HG03442 (cell line): ENCODE results near the gene RESP18.
A peak's percentile ranks its signal among the peaks of the same experiment; 100 is the strongest.
"Not testable (repeated sequence)": the region's sequence is repeated elsewhere in the genome, so short reads cannot be mapped to it uniquely, and the experiment has no call there.

Experiments used
- ATAC-seq: cut with Tn5 transposase; IDR thresholded peaks from one replicate; pipeline ENCODE4 v1.9.1; 2021; ENCODE audit warnings: mild to moderate bottlenecking, moderate library complexity; ENCODE audit not compliant: unreplicated experiment

The RESP18 gene

DNA sequence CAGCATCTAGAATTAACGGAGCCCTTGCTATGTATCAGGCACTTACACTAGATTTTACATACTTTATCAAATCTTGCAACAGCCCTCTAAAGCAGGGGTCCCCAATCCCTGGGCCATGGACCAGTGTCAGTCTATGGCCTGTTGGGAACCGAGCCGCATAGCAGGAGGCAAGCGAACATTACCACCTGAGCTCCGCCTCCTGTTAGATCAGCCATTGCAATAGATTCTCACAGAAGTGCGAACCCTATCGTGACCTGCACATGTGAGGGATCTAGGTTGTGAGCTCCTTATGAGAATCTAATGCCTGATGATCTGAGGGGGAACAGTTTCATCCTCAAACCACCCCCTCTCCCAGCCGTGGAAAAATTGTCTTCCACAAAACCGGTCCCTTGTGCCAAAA lies 39.9 kb downstream of the RESP18 start:
- ATAC-seq, result no peak

GRCh38 chr2:219291910-219292490 lies 40.5 kb downstream of the RESP18 start:
- no peak for ATAC-seq

DNA sequence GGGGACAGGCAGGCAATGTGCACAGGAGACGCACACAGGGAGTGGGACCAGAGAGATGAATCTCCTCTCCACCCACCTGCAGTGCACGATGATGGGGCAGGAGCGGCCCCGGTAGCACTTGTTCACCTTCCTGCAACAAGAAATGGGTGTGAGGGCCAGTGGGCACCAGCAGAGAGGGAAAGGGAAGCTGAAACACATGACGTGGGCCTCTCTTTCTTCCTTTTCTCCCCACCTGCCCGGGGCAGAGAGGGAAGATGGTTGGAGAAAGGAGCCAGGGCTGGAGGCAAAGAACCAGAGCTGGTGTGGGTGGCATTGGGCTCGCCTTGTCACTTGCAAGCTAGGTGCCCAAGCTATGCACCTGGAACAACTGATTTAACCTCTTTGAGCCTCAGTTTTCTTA lies 41.1 kb downstream of the RESP18 start:
- no peak for ATAC-seq

DNA sequence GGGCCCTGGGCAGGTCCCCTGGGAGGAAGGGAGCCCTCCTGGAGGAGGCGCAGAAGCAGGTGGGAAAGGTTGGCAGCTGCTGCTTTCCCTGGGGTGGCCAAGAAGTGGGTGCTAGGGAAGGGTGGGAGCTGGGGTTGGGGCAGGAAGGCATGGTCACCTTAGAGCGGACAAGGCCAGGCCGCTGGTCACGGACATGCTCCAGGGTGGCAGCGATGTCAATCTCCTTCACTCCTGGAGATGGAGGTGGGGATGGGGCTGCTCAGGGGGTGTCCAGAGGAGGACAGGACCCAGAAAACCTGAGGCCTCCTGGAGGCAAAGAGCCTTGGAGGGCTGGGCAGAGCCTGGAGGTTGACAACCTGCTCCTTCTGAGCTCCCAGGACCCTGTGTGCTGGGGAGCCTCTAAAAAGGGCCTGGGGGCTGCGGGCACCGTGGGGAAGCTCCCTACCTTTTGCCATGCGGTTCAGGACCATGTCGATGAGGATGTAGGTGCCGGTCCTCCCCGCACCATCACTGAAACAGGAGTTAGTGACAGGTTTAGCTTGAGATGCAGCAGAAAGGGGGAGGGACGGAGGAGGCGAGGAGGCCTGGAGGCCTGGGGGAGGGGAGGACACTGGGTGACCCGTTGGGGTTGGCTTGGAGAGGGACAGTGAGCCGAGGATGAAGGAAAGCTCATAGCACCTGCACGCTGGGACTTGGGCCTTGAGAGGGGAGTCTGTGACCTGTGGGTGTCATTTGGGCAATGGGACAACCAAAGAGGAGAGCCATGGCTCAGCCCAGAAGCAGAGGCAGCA lies 42.0 kb downstream of the RESP18 start:
- no peak for ATAC-seq

DNA sequence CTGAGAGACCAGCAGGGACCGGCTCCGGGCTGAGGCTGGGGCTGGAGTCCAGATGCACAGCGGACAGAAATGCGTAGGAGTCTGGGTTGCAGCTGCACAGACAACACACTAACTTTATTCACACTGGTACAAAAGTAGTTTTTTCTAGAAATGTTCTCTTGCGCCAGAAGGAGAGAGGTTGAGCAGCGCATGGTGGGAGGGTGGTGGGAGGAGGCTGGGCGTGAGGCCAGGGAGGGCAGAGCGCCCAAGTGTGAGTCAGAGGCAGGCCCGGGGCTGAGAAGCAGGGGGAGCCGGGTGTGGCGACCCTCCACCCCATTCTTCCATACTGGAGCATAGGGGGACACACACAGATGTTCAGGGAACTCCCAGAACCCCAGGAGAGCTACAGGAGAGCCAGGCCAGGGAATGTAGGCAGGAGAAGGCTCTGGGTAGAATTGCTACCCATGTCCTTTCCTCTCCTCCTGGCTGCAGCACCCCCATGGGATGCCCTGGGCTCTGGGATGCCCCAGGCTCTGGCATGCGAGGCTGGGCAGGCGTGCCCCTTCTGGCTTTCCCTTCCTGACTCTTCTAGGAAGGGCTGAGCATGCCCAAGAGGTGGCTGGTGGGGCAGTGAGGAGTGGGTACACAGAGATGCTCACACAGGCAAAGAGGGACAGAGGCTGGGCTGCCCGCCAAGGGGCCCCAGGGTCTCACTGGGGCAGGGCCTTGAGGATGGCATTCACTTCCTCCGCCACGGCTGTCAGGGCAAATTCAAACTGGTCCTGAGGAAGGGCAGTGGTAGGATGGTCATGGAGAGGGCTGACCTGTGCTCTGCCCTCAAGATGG lies 42.8 kb downstream of the RESP18 start:
- ATAC-seq, result no peak

DNA sequence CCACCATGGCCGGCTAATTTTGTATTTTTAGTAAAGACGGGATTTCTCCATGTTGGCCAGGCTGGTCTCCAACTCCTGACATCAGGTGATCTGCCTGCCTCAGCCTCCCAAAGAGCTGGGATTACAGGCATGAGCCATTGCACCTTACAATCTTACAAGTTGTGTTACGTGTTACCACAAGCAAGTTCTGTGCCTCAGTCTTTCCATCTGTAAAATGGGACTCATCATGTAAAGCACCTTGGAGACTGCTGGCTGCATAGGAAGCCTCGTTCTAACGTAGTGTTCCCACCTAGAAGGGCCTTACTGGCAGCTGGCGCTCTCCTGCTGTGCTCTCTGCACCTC lies 43.4 kb downstream of the RESP18 start:
- ATAC-seq, result no peak

GRCh38 chr2:219287580-219288265 lies 44.8 kb downstream of the RESP18 start:
- no peak for ATAC-seq

DNA sequence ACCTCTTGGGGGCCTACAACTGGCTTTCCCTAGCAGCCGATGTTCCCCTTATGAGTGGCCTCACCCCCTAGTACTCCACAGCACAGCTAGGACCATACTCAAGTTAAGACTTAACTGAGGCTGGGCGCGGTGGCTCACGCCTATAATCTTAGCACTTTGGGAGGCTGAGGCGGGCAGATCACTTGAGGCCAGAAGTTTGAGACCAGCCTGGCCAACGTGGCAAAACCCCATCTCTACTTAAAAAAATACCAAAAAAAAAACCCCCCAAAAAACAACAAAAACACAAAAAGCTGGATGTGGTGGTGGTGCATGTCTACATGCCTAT lies 45.5 kb downstream of the RESP18 start:
- ATAC-seq, result not testable (repeated sequence)

DNA sequence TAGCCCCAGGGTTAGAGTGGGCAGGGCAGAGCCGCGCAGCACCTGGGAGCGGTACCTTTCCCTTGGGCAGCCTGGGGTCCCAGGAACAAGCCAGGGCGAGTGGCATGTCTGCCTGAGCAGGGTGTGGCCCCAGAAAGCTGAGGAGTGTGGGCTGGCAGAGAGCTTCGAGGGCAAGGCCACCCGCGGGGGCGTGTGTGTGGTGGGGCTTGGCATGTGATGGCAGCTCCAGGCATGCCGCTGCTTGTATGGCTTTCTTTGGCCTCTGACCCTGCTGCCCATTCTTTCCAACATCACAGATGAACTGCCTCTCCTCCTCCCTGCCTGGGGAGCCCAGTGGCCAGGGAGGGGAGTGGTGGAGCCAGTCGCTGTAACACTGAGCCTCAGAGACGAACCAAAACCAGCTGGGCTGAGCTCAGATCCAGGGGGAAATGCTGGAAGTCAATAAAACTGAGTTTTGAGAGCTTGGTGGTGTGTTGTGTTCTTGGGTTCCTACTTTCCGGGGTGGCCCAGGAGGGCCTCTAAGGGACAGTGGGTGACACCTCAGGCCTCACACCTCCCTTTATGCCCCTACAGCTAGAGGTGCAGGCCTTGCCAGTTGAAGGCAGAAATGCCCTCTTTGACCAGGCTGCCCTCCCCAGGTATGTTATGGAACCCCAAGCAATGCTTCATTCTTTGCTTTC lies 46.0 kb downstream of the RESP18 start:
- no peak for ATAC-seq

- ATAC-seq, result no peak
Measured at GRCh38 chr2:219285894-219286425, 46.6 kb downstream of the RESP18 start.

DNA sequence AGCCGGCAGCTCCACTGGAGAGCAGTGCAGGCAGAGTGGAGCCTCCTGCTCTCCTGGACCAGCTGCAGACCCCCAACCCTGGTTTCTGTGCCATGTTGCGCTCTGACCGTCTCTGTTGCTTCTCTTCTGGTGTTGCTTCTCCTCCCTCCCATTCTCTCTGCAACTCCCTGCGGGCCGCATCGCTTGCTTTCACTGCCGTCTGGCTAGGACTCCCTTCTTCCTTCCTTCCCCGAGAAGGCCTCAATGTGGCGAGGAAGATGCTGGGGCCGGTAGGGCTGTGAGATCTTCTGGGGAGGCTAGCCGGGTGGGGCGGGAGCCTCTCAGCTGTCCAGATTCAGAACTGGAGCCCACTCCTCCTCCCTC lies 47.2 kb downstream of the RESP18 start:
- no peak for ATAC-seq

DNA sequence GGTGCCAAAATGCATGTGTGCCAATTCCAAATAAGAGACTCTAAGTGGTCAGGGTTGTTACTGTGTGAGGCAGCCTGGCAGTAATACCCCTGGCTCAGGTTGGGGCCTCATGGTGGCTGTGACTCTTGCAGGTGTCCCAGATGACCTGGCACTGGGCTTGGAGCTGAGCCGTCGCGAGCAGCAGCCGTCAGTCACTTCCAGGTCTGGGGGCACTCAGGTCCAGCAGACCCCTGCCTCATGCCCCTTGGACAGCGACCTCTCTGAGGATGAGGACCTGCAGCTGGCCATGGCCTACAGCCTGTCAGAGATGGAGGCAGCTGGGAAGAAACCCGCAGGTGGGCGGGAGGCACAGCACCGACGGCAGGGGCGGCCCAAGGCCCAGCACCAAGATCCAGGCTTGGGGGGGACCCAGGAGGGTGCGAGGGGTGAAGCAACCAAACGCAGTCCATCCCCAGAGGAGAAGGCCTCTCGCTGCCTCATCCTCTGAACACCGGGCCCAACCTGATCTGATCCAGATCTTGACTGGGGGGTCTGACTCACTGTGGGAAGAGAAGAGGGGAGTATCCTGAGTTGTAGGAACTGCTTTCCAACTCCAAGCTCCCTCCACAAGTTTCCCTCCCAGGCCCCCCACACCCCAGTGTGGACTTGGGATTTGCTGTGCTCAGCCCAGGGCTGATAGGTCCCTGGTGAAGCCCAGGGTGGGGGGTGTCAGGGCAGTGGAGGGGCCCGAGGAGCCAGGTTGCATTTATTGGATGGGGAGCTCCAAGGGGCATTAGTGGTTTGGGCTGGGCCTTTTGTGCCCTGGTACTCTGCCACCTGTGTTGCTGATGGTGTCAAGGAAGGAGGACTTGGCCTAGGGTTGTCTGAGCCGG lies 47.8 kb downstream of the RESP18 start:
- no peak for ATAC-seq

DNA sequence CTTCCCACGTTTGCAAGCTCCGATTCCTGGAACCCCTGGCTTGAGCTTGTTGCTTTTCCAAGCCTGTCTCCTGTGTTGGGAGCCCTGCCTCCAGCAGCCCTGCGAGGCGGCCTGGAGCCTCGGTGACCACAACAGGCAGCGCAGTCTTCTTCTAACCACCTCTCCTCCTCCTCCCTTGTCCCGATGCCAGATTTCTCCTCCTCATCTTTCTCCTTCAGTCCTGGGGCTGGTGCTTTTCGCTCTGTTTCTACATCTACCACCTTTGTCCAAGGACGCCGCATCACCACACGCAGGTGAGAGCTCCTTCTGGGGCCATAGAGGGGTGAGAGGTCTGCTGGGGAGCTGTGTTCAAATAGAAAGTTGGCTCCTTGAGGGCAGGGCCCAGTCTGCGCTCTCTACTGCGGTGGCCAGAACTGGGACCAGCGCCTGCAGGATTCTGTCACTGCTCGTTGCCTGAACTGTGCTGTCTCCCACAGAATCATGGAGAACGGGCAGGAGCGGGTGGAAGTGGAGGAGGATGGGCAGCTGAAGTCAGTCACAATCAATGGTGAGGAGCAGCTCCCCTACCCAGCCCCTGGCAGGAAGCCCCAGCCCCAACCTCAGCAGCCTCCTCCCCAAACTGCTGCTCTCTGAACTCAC lies 49.5 kb downstream of the RESP18 start:
- no peak for ATAC-seq

GRCh38 chr2:219282375-219282774 lies 50.2 kb downstream of the RESP18 start:
- no peak for ATAC-seq

DNA sequence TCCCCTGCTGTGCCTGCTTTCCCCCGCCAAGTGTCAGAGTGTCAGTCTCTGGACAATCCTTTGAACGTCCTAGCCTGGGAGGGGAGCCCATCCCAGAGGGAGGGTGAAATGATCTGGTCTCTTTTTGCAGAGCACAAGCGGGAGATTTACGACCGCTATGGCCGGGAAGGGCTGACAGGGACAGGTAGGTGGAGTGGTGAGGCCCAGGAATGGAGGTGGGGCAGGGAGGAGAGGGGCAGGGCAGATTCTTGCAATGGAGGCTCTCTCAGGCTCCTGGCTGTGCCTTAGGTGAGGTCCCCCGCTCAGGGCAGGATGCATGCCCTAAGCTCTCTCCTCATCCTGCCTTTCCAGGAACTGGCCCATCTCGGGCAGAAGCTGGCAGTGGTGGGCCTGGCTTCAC lies 51.0 kb downstream of the RESP18 start:
- no peak for ATAC-seq

DNA sequence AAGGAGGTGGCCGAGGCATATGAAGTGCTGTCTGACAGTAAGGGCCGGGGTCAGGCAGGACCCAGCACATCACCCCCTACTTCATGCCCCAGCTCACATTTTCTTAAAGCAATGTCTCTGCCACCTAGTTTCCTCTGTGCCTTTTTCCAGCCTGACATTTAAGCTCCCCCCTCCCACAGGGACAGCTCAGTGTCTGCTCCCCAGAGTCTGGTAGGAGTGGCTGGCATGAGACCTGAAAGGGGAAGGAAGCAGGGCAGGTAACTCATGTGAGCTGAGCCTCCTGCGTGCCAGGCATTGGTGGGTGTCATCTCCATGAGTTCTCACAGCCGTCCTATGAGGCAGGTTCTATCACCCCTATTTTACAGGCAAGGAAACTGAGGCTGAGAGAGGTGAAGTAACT lies 51.9 kb downstream of the RESP18 start:
- no peak for ATAC-seq

GRCh38 chr2:219279916-219280516 lies 52.5 kb downstream of the RESP18 start:
- ATAC-seq, result no peak

DNA sequence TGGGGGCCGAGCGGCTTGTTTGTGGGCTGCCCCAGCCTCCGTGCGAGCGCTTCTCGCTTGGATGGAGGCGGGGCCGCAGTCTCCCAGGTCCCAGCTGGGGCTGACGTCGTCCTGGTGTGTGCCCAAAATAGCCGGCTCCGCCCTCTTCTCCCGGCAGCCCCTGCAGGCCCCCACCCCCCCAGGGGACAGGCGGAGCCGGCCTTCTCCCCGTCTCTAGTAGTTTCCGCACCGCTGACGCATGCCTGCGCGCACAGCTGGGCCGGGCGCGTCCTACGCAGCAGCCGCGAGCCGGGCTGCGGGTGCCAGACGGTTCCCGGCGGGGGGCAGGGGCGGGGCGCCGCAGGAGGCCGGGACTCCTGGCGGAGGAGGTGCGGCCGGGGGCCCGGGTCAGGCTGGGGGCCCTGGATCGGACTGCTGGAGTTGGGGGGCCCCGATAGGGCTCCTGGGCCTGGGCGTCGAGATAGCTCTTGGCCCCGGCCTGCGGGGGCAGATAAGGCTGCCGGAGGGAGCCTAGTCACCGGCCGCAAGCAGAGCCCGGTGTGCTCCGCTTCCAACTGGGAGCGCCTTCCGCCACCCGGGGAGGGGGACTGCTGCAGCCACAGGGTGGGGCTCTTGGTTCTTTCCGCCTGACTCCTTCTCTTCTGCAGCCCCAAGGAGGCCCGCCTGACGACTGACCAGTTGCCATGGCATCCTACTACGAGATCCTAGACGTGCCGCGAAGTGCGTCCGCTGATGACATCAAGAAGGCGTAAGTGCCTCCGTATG lies 53.2 kb downstream of the RESP18 start, which contains the start of gene DNAJB2:
Gene DNAJB2 (plus strand): TSS at position 216 of the 765 bp plus-strand sequence. CDS start 468 bp downstream, at position 684.
- ATAC-seq, result peak; percentile 89
